ENCODE results near the gene ATXN7L2.

The ATXN7L2 gene

GRCh38 chr1:109498161-109498801 lies 14.6 kb downstream of the ATXN7L2 start:
- Histone ChIP-seq H3K9me3 (ENCODE audit: insufficient read depth, low read length) (no peaks in the 10 kb centered on the region), H3K4me2 (ENCODE audit: low read depth, low read length, poor library complexity, severe bottlenecking) (no peak overlapping the region), H3K9me2 (replicated peaks; ENCODE audit: insufficient read depth, low read length) (no peaks in the 10 kb centered on the region), H3F3A (ENCODE audit: insufficient read depth) (no peaks in the 10 kb centered on the region), H3K36me3 (ENCODE audit: low read length) (no peaks in the 10 kb centered on the region), H3K79me2 (ENCODE audit: insufficient read depth, low read length) (0 out of 2 replicates have a peak, but pooled peaks cover 3% of the 10 kb centered on the region), H3K9ac (ENCODE audit: low read length) (no peak overlapping the region), H4K20me1 (ENCODE audit: low read depth, low read length) (no peaks in the 10 kb centered on the region), H3K27me3 (ENCODE audit: low read length) (no peaks in the 10 kb centered on the region), H2AFZ (ENCODE audit: low read depth, low read length, severe bottlenecking) (no peak overlapping the region), H3K27ac (ENCODE audit: low read depth, low read length) (no peak overlapping the region), H3K4me3 (ENCODE audit: insufficient read depth, low read length, poor library complexity, severe bottlenecking) (no peak overlapping the region)
- TF ChIP-seq CTCF (IDR thresholded peaks at IDR 0.05; ENCODE audit: insufficient read depth, low read length, poor library complexity, severe bottlenecking) (no peak), EZH2phosphoT487 (conservative IDR thresholded peaks at IDR 0.05; ENCODE audit: low read length) (no peak)

GRCh38 chr1:109499081-109499480 lies 15.4 kb downstream of the ATXN7L2 start:
- Histone ChIP-seq H3F3A (ENCODE audit: insufficient read depth) (no peaks in the 10 kb centered on the region), H3K9me3 (ENCODE audit: insufficient read depth, low read length) (no peaks in the 10 kb centered on the region), H3K4me3 (ENCODE audit: insufficient read depth, low read length, poor library complexity, severe bottlenecking) (no peak overlapping the region), H3K27me3 (ENCODE audit: low read length) (no peaks in the 10 kb centered on the region), H4K20me1 (ENCODE audit: low read depth, low read length) (no peaks in the 10 kb centered on the region), H3K9ac (ENCODE audit: low read length) (no peak overlapping the region), H3K9me2 (replicated peaks; ENCODE audit: insufficient read depth, low read length) (no peaks in the 10 kb centered on the region), H3K27ac (ENCODE audit: low read depth, low read length) (no peak overlapping the region), H3K79me2 (ENCODE audit: insufficient read depth, low read length) (0 out of 2 replicates have a peak, but pooled peaks cover 3% of the 10 kb centered on the region), H3K4me2 (ENCODE audit: low read depth, low read length, poor library complexity, severe bottlenecking) (no peak overlapping the region), H3K36me3 (ENCODE audit: low read length) (no peaks in the 10 kb centered on the region), H2AFZ (ENCODE audit: low read depth, low read length, severe bottlenecking) (no peak overlapping the region)
- TF ChIP-seq CTCF (IDR thresholded peaks at IDR 0.05; ENCODE audit: insufficient read depth, low read length, poor library complexity, severe bottlenecking): no peak
- no peak for TF ChIP-seq EZH2phosphoT487 (conservative IDR thresholded peaks at IDR 0.05; ENCODE audit: low read length)

GRCh38 chr1:109499661-109500536 lies 16.2 kb downstream of the ATXN7L2 start:
- Histone ChIP-seq H3K36me3 (ENCODE audit: low read length) (no peaks in the 10 kb centered on the region), H3K9me3 (ENCODE audit: insufficient read depth, low read length) (no peaks in the 10 kb centered on the region), H3K9ac (ENCODE audit: low read length) (no peak overlapping the region), H3K27me3 (ENCODE audit: low read length) (no peaks in the 10 kb centered on the region), H3K27ac (ENCODE audit: low read depth, low read length) (no peak overlapping the region), H3K4me2 (ENCODE audit: low read depth, low read length, poor library complexity, severe bottlenecking) (no peak overlapping the region), H2AFZ (ENCODE audit: low read depth, low read length, severe bottlenecking) (no peak overlapping the region), H3K9me2 (replicated peaks; ENCODE audit: insufficient read depth, low read length) (no peaks in the 10 kb centered on the region), H3K4me3 (ENCODE audit: insufficient read depth, low read length, poor library complexity, severe bottlenecking) (no peak overlapping the region), H4K20me1 (ENCODE audit: low read depth, low read length) (no peaks in the 10 kb centered on the region), H3K79me2 (ENCODE audit: insufficient read depth, low read length) (0 out of 2 replicates have a peak, but pooled peaks cover 3% of the 10 kb centered on the region), H3F3A (ENCODE audit: insufficient read depth) (no peaks in the 10 kb centered on the region)
- no peak for TF ChIP-seq EZH2phosphoT487 (conservative IDR thresholded peaks at IDR 0.05; ENCODE audit: low read length)
- TF ChIP-seq CTCF (IDR thresholded peaks at IDR 0.05; ENCODE audit: insufficient read depth, low read length, poor library complexity, severe bottlenecking): peak; percentile 22
